Gastrocnemius medialis (tissue), 4 donors: ENCODE results near the gene KIAA0930.

Source experiments
- POLR2A ChIP-seq, 2 donors: fragments of 450-650 bp; IDR thresholded peaks; one replicate each; pipeline ENCODE4 v1.6.1; 2017; ENCODE audit warnings: antibody characterized with exemption in 2 of 2, mild to moderate bottlenecking in 2 of 2, moderate library complexity in 2 of 2
- TF ChIP-seq, protein P1 (sequence below), 5 experiments: fragments of 450-650 bp in 3 of 5; fragments of 200-600 bp in 2 of 5; sonication (generic) in 2 of 5; IDR thresholded peaks in 4 of 5; conservative IDR thresholded peaks in 1 of 5; 1 replicate in 4 of 5; 2 replicates in 1 of 5; pipeline ENCODE4 v1.5.1; 2016 to 2019; ENCODE audit warnings: antibody characterized with exemption in 5 of 5, mild to moderate bottlenecking in 3 of 5, moderate library complexity in 3 of 5

DNA sequence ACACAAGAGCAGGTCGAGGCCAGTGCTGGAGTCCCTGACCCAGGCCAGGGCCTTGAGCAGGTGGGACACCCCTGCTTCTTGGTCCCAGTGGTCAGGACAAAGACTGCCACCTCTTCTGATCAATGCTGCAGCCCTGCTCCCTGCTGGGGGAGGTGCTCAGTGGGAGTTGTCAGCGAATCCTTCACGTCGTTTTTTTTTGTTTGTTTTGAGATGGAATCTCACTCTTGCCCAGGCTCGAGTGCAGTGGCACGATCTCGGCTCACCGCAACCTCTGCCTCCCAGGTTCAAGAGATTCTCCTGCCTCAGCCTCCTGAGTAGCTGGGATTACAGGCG, 42.3 kb downstream of the KIAA0930 start:
- TF ChIP-seq, protein P1, sequence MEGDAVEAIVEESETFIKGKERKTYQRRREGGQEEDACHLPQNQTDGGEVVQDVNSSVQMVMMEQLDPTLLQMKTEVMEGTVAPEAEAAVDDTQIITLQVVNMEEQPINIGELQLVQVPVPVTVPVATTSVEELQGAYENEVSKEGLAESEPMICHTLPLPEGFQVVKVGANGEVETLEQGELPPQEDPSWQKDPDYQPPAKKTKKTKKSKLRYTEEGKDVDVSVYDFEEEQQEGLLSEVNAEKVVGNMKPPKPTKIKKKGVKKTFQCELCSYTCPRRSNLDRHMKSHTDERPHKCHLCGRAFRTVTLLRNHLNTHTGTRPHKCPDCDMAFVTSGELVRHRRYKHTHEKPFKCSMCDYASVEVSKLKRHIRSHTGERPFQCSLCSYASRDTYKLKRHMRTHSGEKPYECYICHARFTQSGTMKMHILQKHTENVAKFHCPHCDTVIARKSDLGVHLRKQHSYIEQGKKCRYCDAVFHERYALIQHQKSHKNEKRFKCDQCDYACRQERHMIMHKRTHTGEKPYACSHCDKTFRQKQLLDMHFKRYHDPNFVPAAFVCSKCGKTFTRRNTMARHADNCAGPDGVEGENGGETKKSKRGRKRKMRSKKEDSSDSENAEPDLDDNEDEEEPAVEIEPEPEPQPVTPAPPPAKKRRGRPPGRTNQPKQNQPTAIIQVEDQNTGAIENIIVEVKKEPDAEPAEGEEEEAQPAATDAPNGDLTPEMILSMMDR (IDR thresholded peaks at IDR 0.05 in 4 of 5, conservative IDR thresholded peaks at IDR 0.05 in 1 of 5): no peak
- TF ChIP-seq POLR2A (IDR thresholded peaks at IDR 0.05): no peak
